GM19351 (cell line): ENCODE measurements around the gene RBM45.

ENCODE experiments used
- ATAC-seq: cut with Tn5 transposase; IDR thresholded peaks from one replicate; pipeline ENCODE4 v1.9.1; 2021; ENCODE audit warnings: mild to moderate bottlenecking, moderate library complexity; ENCODE audit not compliant: unreplicated experiment

RBM45 gene

GRCh38 chr2:178157574-178157973 lies 45.3 kb downstream of the RBM45 start:
- ATAC-seq, result no peak

- no peak for ATAC-seq
Observed at GRCh38 chr2:178159966-178160365, 47.7 kb downstream of the RBM45 start.

GRCh38 chr2:178160601-178161000 lies 48.4 kb downstream of the RBM45 start:
- ATAC-seq, result no peak

GRCh38 chr2:178163395-178163794 lies 51.2 kb downstream of the RBM45 start:
- ATAC-seq, result no peak

GRCh38 chr2:178163911-178164310 lies 51.7 kb downstream of the RBM45 start:
- no peak for ATAC-seq

GRCh38 chr2:178173657-178174056 lies 61.4 kb downstream of the RBM45 start:
- no peak for ATAC-seq

GRCh38 chr2:178177066-178177679 lies 64.9 kb downstream of the RBM45 start:
- no peak for ATAC-seq
